ENCODE measurements around the gene CARS1.

GRCh38 chr11:3022300-3022967 is 34.8 kb downstream of the CARS1 start:
- TF ChIP-seq CTCF (IDR thresholded peaks at IDR 0.05) (no peak), POLR2A (IDR thresholded peaks at IDR 0.05) (no peak)

All from vagina (tissue), 2 donors.